DOHH2 (cell line): ENCODE data around the gene KIF25.
A peak's percentile ranks its signal among the peaks of the same experiment; 100 is the strongest.

Experiments
- EZH2phosphoT487 ChIP-seq: fragments of 200-600 bp; sonication (generic); IDR thresholded peaks from 2 replicates; pipeline ENCODE4 v1.6.1; 2017; ENCODE audit warnings: borderline replicate concordance, mild to moderate bottlenecking, antibody characterized with exemption, low read length, moderate library complexity, mixed read lengths
- TF ChIP-seq, protein P1 (sequence below): fragments of 200-600 bp; sonication (generic); IDR thresholded peaks from one replicate; pipeline ENCODE4 v1.5.1; 2014; ENCODE audit warnings: antibody characterized with exemption, mild to moderate bottlenecking, low read depth, low read length; ENCODE audit not compliant: poor library complexity, severe bottlenecking

DNA sequence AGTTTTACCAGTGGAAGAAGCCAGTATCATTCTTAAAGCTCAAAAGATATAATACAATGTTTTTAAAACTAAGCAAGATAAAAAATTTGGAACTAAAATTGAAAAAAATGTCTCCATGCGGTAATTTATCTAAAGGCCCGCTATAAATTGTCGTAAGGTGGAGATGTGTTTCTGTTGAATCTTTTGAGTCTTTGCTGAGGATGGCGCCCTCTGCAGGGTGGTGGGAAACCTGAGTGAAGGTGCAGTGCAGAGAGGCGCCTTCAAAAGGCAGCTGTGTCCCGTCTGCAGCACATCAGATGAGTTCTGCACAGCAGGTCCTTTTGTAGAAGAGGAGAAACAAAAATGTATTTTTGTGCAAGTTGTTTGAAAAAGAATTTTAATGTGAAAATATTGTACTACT lies 29.4 kb upstream of the KIF25 start:
- TF ChIP-seq, protein P1, sequence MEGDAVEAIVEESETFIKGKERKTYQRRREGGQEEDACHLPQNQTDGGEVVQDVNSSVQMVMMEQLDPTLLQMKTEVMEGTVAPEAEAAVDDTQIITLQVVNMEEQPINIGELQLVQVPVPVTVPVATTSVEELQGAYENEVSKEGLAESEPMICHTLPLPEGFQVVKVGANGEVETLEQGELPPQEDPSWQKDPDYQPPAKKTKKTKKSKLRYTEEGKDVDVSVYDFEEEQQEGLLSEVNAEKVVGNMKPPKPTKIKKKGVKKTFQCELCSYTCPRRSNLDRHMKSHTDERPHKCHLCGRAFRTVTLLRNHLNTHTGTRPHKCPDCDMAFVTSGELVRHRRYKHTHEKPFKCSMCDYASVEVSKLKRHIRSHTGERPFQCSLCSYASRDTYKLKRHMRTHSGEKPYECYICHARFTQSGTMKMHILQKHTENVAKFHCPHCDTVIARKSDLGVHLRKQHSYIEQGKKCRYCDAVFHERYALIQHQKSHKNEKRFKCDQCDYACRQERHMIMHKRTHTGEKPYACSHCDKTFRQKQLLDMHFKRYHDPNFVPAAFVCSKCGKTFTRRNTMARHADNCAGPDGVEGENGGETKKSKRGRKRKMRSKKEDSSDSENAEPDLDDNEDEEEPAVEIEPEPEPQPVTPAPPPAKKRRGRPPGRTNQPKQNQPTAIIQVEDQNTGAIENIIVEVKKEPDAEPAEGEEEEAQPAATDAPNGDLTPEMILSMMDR = peak; percentile 78
- no peak for TF ChIP-seq EZH2phosphoT487
